Osteocyte (in vitro differentiated cells): ENCODE data around the gene LZTS2. TPM values are rescaled to one million over a fixed set of nuclear protein-coding genes. Genes with fewer than 3 reads are reported as not detected.

Experiments
- DNase-seq: peaks from one replicate; pipeline ENCODE4 v3.0.0; 2021; ENCODE audit warnings: mixed read lengths; ENCODE audit not compliant: unreplicated experiment; ENCODE audit errors: extremely low spot score
- H3K27ac Mint-ChIP-seq: one replicate; pipeline ENCODE4 v1.8.0; 2021; ENCODE audit warnings: mild to moderate bottlenecking, mixed read lengths; ENCODE audit not compliant: unreplicated experiment
- H3K27me3 Mint-ChIP-seq: one replicate; pipeline ENCODE4 v1.8.0; 2021; ENCODE audit warnings: mixed read lengths; ENCODE audit not compliant: unreplicated experiment
- H3K36me3 Mint-ChIP-seq: one replicate; pipeline ENCODE4 v1.8.0; 2021; ENCODE audit warnings: mixed read lengths; ENCODE audit not compliant: unreplicated experiment
- H3K4me1 Mint-ChIP-seq: one replicate; pipeline ENCODE4 v1.8.0; 2021; ENCODE audit warnings: mixed read lengths; ENCODE audit not compliant: unreplicated experiment
- H3K4me3 Mint-ChIP-seq: one replicate; pipeline ENCODE4 v1.8.0; 2021; ENCODE audit warnings: mild to moderate bottlenecking, moderate library complexity, mixed read lengths; ENCODE audit not compliant: unreplicated experiment
- H3K9me3 Mint-ChIP-seq: one replicate; pipeline ENCODE4 v1.8.0; 2021; ENCODE audit warnings: mixed read lengths; ENCODE audit not compliant: unreplicated experiment
- CTCF ChIP-seq: fragments of 200-600 bp; sonication (generic); IDR thresholded peaks from 2 replicates; pipeline ENCODE4 v1.5.0; 2021; ENCODE audit warnings: antibody characterized with exemption, mild to moderate bottlenecking, moderate library complexity
- total RNA-seq: library from RNA; stranded (reverse); gene quantifications from 2 replicates; pipeline ENCODE4 v1.2.1, GENCODE V29; 2021

LZTS2 gene
- total RNA-seq, 1 donor from 2014 or later = 72.1 TPM

GRCh38 chr10:101007915-101008822 is 8.6 kb downstream of the LZTS2 start:
- peaks cover 9% of the 10 kb centered on the region for H3K4me1 Mint-ChIP-seq
- peaks cover 11% of the 10 kb centered on the region for H3K36me3 Mint-ChIP-seq
- no peaks in the 10 kb centered on the region for H3K9me3 Mint-ChIP-seq
- TF ChIP-seq CTCF = no peak
- H3K27ac Mint-ChIP-seq = no peak overlapping the region
- no peak for DNase-seq
- no peaks in the 10 kb centered on the region for H3K27me3 Mint-ChIP-seq
- no peak overlapping the region for H3K4me3 Mint-ChIP-seq

GRCh38 chr10:101008823-101009423 is 9.3 kb downstream of the LZTS2 start:
- H3K27ac Mint-ChIP-seq = no peak overlapping the region
- no peaks in the 10 kb centered on the region for H3K27me3 Mint-ChIP-seq
- no peaks in the 10 kb centered on the region for H3K9me3 Mint-ChIP-seq
- H3K4me3 Mint-ChIP-seq = no peak overlapping the region
- H3K4me1 Mint-ChIP-seq = peaks cover 14% of the 10 kb centered on the region
- no peak for TF ChIP-seq CTCF
- DNase-seq = no peak
- peaks cover 5% of the 10 kb centered on the region for H3K36me3 Mint-ChIP-seq

- no peaks in the 10 kb centered on the region for H3K9me3 Mint-ChIP-seq
- no peak overlapping the region for H3K4me3 Mint-ChIP-seq
- no peaks in the 10 kb centered on the region for H3K36me3 Mint-ChIP-seq
- H3K27ac Mint-ChIP-seq = no peak overlapping the region
- no peak for DNase-seq
- TF ChIP-seq CTCF = no peak
- no peaks in the 10 kb centered on the region for H3K27me3 Mint-ChIP-seq
- peaks cover 25% of the 10 kb centered on the region for H3K4me1 Mint-ChIP-seq
These were observed 10.7 kb downstream of the LZTS2 start for GRCh38 chr10:101010329-101010728.

- DNase-seq = no peak
- no peak overlapping the region for H3K4me3 Mint-ChIP-seq
- peaks cover 26% of the 10 kb centered on the region for H3K4me1 Mint-ChIP-seq
- no peak overlapping the region for H3K27ac Mint-ChIP-seq
- H3K9me3 Mint-ChIP-seq = no peaks in the 10 kb centered on the region
- no peaks in the 10 kb centered on the region for H3K27me3 Mint-ChIP-seq
- no peaks in the 10 kb centered on the region for H3K36me3 Mint-ChIP-seq
- TF ChIP-seq CTCF = peak; percentile 35
These were observed 12.2 kb downstream of the LZTS2 start for GRCh38 chr10:101011517-101012423.
